Activated T-helper 1 cell treated with anti-CD3 and anti-CD28 coated beads, Interleukin-2, amount 50 U/mL, for 16 hours (primary cell): ENCODE results near the gene EXOSC1.
A peak's percentile ranks its signal among the peaks of the same experiment; 100 is the strongest.
"Not testable (repeated sequence)": the region's sequence is repeated elsewhere in the genome, so short reads cannot be mapped to it uniquely, and the experiment has no call there.

Source experiments
- DNase-seq, 2 donors: peaks; one replicate each; pipeline ENCODE4 v3.0.0-alpha.2; 2020; ENCODE audit warnings: low read depth in 1 of 2, low spot score in 1 of 2

The EXOSC1 gene

DNA sequence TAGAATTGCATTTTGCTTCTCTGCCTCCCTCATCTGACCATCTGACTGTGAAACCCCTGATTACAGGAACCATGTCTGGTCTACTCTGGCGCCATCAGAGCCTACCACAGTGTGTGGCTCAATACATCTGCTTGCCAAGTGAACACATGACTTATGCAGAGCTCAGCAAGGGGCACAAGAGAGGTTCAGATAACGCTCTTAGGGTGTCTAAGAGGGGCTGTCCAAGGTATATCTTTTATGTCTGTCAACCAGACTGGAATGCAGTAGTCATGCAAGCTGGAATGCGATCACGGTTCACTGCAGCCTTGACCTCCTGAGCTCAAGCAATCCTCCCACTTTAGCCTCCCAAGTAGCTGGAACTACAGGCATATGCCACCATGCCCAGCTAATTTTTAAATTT is 34.4 kb downstream of the EXOSC1 start:
- no peak for DNase-seq

DNA sequence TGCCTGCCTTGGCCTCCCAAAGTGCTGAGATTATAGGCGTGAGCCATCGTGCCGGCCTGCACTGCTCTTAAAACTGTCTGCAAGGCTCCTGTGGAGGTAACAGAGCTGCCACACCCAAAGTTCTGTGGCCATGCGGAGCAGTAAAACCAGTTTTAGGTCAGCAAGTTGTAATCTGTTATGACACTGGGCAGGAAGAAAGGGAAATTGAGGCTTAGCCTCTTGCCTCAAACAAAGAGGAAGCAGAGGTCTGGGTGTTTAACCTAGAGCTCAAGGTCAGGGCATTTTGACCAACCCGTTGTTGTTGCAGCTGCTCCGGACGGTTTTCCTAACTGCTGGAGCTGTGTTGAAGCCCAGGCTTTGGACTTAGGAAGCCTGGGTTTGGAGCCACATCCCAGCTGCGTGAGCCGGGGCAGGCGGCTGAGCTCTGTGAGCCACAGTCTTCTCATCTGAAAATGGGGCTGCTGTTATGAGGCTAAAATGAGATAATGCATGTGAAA is 37.3 kb downstream of the EXOSC1 start:
- DNase-seq: no peak

DNA sequence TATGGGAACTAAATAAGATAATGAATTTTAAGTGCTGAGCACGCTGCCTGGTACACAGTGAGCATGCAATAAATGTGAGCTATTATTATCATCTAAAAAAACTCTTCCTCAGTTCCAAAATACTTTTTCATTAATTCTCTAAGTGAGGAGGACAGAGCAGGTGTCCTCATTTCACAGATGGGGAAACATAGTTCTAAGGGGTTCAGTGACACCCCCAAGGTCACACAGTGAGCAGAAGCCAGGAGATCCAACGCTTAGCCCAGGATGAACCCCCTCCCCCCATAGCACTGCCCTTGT is 37.9 kb downstream of the EXOSC1 start:
- no peak for DNase-seq

DNA sequence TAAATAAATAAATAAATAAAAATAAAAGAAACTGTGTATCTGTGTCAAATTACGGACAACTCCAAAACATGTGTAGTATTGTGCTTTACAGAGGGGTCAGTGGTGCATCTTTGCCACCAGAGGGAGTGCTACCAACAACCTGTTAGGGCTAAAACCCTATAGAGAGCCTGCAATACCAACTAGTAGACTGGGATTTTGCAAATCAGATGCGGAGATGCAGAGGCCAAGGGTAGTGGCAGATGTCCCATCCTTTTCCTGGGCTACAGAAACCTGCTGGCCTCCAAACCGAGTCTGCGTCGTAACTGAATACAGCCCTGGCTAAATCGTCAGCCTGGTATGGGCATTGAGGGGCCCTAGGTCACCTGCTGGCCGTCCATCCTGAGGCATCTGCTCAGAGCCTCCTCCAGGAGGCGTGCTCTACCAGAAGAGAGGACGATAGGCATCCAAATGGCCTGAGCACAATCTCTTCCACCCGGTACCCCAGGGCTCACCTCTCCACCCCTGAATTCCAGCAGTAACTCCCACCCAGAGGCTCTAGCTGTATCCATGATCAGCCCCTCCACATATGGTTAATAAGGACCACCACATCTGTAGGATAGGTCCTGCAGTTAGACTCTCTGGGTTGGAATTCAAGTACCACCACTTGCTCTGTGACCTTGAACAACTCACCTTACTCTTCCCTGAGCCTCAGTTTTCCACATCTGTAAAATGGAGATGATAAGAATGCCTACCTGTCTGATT is 38.4 kb downstream of the EXOSC1 start:
- peak; percentile 35 to 45 for DNase-seq

DNA sequence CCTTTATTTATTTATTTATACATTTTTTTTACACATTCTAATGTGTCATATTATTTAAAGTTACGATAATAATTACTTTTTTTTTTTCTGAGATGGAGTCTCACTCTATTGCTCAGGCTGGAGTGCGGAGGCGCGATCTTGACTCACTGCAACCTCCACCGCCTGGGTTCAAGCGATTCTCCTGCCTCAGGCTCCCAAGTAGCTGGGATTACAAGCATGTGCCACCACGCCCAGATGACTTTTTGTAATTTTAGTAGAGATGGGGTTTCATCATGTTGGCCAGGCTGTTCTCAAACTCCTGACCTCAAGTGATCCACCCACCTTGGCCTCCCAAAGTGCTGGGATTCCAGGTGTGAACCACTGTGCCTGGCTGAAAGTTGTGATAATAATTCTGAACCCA is 39.3 kb downstream of the EXOSC1 start:
- not testable (repeated sequence) for DNase-seq

GRCh38 chr10:97406064-97406463 is 39.7 kb downstream of the EXOSC1 start:
- no peak for DNase-seq

DNA sequence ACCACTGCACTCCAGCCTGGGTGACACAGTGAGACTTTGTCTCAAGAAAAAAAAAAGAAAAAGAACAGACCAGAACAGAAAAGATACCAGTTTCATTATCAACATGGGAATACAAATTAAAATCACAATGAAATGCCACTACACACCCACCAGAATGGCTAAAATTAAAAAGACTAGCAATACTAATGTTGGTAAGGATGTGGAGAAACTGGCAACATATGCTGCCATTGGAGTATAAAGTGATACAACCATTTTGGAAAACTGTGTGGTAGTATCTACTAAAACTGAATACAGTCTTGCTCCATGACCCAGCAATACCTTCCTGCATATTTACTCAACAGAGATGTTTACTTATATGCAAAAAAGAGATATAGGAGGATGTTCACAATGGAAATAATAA is 41.8 kb downstream of the EXOSC1 start:
- DNase-seq: no peak

DNA sequence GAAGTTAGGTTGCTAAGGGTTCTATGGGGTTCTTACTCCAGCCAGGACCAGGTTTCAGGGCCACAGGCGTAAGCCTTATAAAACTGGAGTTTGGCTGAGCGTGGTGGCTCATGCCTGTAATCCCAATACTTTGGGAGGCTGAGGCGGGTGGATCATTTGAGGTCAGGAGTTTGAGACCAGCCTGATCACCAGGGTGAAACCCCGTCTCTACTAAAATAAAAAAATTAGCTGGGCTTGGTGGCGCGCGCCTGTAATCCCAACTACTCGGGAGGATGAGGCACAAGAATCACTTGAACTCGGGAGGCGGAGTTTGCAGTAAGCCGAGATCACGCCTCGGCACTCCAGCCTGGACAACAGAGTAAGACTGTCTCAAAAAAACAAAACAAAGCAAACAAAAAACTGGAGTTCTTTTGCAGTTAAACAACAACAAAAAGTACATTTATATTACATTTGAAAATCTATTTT is 44.3 kb downstream of the EXOSC1 start:
- no peak for DNase-seq

- peak; percentile 37 to 64 for DNase-seq
Measured at GRCh38 chr10:97400665-97401454, 44.9 kb downstream of the EXOSC1 start, which contains the start of gene RRP12. Gene RRP12, minus strand, starts transcription at chr10:97401340. Its CDS starts 109 bp downstream, at chr10:97401231.

DNA sequence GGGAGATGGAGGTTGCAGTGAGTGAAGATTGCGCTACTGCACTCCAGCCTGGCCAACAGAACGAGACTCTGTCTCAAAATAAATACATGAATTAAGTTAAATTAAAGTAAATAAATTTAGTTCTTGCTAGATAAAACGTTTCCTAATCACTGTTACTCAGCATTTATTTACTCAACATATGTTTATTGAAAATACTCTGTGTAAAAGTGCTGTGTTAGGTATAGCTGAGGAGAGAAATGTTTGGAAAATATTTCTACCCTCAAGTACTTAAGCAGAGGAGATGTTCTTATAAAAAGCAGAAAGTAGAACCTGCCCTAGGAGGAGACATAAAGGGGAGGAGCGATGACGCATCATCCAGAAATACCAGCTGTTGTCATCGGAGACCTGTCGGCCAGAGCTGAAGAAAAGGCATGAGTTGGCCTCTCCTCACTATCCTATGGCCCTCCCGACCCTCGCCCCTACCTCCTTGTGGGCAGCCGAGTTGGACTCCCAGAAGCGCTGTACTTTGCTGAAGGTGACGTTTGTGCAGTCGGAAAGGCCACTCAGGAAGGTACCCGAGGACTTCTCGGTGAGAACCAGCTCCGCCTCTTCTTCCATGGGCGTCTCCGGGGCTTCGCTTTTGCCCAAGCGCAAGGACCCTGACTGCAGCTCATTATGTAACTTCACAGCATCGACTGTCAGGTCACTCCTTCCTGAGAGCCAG is 45.8 kb downstream of the EXOSC1 start:
- DNase-seq: no peak

DNA sequence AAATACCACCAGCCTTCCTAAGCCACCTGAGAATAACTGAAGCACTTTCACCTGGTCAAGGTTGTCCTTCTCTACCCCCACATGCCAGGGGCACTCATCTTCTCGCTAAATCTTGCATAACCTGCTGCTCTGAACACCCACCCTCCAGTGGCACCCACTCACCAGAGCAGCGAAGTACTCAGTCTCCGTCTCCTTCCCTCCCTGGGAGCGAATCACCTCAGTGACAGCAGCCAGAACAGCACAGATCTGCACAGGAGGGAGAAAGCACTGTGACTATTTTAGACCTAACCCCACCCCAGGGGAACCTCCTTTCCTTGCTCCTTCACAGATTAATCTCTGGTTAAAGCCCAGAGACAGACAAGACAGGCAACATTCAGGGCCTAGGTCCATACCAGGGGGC is 49.8 kb downstream of the EXOSC1 start:
- DNase-seq: no peak

DNA sequence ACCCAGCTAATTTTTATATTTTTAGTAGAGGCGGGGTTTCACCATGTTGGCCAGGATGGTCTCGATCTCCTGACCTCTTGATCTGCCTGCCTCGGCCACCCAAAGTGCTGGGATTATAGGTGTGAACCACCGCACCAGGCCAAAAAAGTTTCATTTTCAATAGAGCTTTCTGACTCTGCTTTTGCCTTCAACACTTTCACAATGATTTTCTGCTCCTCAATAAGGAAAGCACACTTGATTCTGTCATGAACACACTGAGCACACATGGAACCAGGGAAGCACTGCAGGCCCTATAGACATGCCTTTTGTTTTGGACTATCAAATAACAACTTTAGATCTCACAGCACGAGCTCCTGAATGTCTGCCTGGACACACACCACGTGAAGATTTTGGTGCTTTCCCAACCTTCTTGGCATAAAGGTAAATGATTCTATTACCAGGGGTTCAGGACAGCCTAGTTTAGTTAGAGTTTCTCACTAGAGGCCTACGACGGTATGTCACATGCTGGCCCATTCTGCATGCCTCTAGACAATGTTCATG is 52.7 kb downstream of the EXOSC1 start:
- no peak for DNase-seq

- DNase-seq: no peak
Measured at GRCh38 chr10:97390091-97390490, 55.7 kb downstream of the EXOSC1 start.

GRCh38 chr10:97388152-97388551 is 57.7 kb downstream of the EXOSC1 start:
- DNase-seq: no peak
